Stimulated activated CD4-positive, alpha-beta T cell treated with anti-CD3 and anti-CD28 coated beads, TNF-alpha, amount 100 ng/mL, for 4 hours (primary cell): ENCODE measurements around the gene TWNK.
A peak's percentile ranks its signal among the peaks of the same experiment; 100 is the strongest.

Source experiments
- DNase-seq, 3 experiments: peaks; one replicate each; pipeline ENCODE4 v3.0.0-alpha.2; 2020; ENCODE audit warnings: low read depth in 3 of 3

The TWNK gene

DNA sequence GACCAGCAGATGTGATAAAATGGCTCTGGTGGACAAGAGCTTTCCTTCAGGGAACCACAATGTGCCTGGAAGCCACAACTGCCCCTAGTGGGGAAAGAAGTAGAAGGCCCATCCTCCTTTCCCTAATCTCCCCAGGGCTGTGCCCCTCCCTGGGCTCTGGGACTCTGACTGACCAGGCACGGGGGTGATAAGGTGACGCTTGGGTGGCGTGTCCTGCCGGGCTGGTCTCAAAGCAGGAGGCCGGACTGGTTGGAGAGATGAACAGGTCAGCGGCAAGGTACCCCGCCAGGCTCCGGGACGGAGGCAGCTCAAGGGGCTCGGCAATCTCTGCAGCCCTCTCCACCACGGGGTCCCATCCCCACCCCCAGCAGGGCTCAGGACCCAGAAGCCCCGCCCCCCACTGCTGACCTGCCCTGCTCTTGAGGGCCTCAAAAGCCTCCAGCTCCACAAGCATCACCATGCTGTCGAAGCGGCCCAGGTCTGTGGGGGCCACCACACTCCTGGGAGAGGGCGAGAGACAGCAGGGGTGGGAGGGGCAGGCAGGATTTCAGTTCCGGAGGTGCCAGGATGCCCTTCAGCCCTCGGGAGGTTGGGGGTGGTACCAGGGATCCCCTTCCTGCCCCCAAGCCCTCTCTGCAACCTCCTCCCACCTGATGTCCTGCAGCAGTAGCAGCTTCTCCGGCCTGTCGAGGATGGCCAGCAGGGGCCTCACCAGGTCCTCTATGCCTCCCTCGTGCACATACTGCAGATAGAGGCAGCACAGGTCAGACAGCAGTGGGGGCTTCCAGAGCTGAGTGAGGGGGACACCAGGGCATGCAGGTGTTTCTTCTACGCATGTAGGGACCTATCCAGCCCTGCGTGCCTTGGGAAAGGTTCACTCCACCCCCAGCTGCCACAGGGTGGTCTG, 24.4 kb downstream of the TWNK start:
- no peak for DNase-seq

DNA sequence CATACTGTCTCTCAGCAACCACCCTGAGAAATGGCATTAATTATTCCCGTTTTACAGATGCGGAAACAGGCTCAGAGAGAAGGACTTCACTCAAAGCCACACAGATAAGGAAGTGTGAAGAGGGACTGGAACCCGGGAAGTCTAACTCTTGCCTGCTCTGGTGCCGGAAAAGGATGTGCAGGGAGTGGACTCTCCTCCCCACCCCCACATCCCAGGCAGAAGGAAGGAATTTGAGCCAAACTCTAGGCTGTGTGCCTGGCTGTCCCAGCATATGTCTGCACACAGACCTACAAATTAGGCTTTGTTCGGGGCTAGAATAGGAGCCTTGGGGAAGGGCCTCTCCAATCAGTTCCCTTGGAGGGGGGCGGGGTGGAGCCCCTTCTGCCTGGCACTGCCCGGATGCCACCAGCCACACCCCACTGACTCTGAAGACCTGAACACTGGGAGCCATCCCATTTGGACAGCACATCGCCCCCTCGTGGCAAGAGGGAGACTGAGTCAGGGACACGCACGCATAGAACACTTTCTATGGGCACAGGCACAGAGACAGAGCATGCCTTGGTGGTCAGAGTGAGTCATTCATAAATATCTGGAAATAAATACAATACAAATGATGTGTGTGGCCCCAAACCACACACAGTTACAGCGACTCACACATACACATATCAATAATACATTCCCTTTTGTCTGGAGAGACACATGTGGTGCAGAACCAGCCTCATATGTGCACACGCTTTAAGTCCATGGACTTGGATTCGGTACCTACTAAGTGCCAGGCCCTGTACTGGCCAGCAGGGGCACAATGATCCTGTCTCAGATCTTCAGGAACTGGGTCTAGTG, 25.4 kb downstream of the TWNK start:
- peak; percentile 47 to 72 (median 55) for DNase-seq

DNA sequence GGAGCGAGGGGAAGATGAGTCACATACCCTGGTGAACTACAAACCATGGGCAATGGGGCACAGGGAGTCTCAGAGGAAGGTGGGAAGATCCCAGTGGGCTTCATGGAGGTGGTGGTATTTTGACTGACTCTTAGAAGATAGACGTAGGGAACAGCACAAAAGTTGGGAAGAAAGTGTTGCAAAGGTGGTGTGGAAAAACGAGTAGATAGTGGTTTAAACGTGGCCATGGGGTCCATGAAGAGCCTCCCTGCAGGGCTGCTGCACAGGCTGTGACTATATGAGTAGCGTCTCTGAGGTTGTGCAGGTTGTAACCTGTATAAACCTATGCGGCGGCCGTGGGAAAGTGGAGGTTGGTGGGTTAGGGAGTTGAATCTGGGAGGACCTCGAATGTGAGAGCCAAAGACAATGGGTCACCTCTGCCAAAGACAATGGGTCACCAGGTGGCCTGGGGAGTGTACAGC, 26.1 kb downstream of the TWNK start:
- DNase-seq, result no peak

GRCh38 chr10:101014230-101014884, 27.0 kb downstream of the TWNK start:
- peak; percentile 53 to 58 (median 58) for DNase-seq

DNA sequence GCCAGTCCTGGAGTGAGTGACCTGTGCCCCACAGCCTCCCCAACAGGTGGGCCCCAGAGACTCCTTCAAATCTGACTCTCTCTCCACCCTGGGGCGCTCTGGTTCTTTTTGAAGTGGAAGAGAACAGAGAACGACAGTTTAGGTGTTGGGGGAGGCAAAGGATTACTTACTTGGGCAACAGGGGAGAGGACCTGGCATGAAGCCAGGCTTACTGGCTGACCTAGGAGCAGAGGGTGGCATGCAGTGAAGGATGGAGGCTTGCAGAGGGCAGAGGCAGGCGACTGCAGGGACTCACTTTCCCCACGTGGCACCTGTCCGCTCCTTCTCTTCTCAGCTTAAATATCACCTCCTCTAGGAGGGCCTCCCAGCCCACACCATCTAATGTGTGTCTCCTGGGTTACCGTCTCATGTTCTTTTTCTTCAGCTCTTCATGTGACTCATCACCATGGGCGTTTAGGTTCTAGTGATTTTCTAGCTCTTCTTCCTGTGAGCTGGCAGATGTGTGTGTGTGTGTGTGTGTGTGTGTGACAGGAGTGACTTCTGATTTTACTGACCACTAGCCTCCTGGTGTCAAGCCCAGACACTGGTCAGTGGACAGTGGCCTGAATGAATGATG, 27.7 kb downstream of the TWNK start:
- no peak for DNase-seq

DNA sequence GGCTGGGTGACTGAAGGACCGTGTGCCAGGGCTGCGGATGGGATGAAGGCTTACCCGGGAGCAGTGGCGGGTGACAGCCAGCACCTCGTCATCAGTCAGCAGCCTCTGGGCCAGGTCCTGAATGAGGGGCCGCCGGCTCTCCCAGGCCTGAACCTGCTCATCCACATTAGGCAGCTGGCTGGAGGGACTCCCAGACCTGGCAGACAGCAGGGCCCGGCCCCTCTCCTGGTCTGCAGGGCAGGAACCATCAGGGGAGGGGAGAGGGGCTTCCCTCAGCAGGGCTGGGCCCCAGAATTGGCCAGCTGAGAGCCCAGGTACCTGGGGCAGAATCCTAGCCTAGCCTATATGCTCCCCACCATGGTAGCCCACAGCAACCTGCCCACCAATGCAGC, 28.2 kb downstream of the TWNK start:
- no peak for DNase-seq

- no peak for DNase-seq
These were observed 29.5 kb downstream of the TWNK start for GRCh38 chr10:101016814-101017213.

GRCh38 chr10:101018118-101018599, 30.8 kb downstream of the TWNK start:
- DNase-seq, result no peak

- DNase-seq, result peak; percentile 48 to 56 (median 53)
These were observed 31.5 kb downstream of the TWNK start for GRCh38 chr10:101018600-101019439.

DNA sequence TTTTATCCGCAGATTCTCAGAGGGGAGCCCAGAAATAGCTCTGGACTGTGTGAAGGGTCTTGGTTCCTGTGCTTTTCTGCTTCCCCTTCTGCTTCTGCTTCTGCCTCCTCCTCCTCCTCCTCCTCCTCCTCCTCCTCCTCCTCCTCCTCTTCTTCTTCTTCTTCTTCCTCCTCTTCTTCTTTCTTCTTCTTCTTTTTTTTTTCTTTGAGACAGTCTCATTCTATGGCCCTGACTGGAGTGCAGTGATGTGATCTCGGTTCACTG, 32.0 kb downstream of the TWNK start:
- DNase-seq, result no peak

- no peak for DNase-seq
These were observed 33.2 kb downstream of the TWNK start for GRCh38 chr10:101020427-101021075.

DNA sequence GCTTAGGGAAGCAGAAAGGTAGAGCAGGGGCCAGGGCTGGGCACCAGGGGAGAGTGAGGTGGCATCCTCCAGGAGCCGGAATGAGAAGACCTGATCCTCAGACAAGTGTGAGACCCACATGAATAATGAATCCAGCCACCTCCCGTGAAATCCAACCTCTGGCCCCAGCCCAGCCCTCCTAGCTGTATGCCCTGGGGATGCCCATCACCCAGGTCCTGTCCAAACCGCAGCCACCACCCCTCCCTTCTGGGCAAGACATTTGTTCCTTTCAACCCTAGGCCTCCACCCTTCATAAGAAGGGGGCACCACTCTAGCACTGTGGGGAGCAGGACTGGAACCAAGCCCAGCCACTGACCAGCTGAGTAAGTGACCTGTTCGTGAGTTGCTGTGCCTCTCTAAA, 33.9 kb downstream of the TWNK start:
- no peak for DNase-seq

- no peak for DNase-seq
These were observed 34.4 kb downstream of the TWNK start for GRCh38 chr10:101021692-101022251.

GRCh38 chr10:101022967-101023705, 35.8 kb downstream of the TWNK start:
- DNase-seq, result no peak

GRCh38 chr10:101027106-101027720, 39.9 kb downstream of the TWNK start:
- no peak for DNase-seq

- no peak for DNase-seq
These were observed 41.3 kb downstream of the TWNK start for GRCh38 chr10:101028446-101029337.

- no peak for DNase-seq
These were observed 42.4 kb downstream of the TWNK start for GRCh38 chr10:101029520-101030295.
